HG03196 (cell line): ENCODE data around the gene ARRDC2.

Source experiments
- ATAC-seq: cut with Tn5 transposase; IDR thresholded peaks from one replicate; pipeline ENCODE4 v1.9.1; 2021; ENCODE audit not compliant: unreplicated experiment

ARRDC2 gene

DNA sequence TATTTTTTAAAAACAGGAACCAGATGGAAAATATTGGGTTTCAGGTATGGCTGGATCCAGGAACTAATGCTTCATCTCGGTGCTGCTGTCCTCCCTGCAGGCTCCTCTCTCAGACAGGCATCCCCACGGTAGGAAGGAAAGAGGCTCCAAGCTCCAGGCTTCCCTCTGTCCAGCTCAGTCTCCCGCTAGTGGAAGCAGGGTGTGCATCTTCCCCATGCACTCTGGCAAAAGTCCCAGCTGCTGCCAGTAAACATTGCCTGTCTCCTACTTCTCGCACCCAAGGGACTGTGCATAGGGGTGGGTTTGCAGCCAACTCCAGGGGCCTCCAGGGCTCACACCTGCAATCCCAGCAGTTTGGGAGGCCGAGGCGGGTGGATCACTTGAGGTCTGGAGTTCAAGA lies 49.6 kb downstream of the ARRDC2 start:
- no peak for ATAC-seq

DNA sequence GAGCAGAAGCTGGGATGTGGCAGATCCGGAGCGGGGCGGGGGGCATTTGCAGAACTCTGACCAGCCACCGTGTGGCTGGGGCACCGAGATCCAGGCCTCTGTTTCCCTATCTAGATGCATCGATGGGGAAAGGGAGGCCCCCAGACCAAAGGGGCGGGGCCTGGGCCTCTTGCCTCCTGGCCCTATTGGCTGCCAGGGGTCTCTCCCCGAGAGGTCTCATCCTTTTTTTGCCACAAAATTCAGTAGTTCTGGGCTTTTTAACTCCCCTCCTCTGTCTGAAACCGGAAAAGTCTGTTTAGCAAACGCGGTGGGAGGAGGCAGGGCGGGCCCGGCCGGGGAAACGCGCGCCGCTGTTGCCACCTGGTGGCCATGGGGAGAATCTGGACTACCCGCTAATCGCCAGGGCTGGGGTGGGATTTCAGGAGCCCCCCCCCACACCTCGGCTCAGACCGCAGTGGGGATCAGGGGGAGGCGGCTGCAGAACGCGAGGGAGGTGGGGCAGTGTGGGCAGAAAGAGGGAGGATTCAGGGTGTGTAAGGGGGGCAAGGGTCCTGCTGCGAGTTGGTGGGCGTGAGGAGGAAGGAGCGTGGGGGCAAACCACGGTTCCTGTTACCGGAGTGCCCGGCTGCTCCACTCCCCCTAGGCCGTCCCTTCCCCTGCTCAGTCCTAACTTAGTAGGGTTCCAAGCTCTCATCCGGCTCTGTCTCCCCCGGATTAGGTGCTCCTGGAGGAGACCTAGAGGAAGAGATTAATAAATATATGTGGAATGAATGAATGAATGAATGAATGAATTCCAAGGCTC lies 50.4 kb downstream of the ARRDC2 start:
- no peak for ATAC-seq

DNA sequence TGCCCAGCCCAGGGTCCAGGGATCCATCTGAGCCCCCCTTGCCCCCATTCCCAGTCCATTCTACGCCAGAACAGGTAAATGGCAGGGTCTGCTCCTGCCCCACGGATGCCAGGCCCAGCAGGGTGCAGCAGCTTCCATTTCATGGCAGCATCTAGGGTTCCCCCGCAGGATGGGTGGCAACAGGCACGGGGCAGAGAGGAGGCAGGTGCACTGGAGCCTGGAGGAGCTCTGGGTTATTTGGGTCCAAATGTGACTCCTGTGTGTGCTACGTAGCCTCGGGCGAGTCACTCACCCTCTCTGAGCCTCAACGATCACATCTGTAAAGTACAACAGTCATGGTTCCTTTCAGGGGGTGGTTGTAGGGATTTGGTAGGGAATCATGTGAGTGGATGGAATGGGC lies 51.3 kb downstream of the ARRDC2 start:
- ATAC-seq: no peak

DNA sequence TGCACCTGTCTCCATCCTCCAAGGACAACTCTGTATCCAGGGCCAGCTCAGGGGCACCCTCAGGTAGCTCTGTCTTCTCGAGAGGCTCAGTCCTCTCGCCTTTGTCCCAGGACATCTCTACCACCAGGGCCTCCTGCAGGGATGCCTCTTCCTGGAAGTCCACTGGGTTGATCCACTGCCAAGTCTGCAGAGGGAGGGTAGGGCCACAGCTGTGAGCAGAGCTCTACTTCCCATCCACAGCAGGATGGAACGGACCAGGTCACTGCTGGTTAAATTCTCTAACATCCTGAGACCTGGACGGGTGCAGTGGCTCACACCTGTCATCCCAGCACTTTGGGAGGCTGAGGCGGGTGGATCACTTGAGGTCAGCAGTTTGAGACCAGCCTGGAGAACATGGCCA lies 51.9 kb downstream of the ARRDC2 start:
- no peak for ATAC-seq

DNA sequence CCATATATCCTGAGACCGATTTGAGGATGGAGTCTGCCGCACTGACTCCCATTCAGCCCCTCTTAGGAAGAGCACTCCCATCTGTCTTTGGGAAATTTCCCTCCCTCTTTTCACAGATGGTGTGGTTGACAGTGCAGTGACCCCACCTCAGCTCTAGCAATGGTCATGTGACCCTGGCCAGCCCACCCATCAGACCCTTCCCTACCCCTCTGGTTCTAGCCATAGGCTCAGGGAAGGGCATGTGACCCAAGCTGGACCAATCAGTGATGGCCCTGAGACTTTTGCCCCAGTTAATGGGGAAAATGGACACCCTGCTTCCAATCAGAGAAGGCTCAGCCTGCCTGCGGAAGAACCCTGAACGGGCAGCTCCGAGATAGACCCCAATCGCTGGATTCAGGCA lies 52.5 kb downstream of the ARRDC2 start:
- no peak for ATAC-seq

DNA sequence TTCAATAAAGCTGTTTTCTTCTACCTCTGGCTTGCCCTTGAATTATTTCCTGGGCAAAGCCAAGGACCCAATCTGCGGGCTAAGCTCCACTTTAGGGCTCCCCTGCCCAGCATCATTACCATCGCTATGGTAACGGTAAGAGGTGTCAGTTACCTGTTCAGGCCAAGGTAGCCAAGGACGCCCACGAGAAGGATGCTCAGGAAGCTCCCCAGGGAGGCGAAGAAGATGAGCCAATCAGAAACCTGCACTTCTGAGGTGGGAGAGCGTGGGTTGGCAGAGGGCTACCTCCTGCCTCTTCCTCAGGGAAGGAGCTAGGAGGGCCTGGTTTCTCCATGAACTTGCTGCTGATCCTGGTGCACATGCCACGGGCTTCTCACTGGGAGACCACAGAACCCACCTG lies 54.1 kb downstream of the ARRDC2 start:
- no peak for ATAC-seq

DNA sequence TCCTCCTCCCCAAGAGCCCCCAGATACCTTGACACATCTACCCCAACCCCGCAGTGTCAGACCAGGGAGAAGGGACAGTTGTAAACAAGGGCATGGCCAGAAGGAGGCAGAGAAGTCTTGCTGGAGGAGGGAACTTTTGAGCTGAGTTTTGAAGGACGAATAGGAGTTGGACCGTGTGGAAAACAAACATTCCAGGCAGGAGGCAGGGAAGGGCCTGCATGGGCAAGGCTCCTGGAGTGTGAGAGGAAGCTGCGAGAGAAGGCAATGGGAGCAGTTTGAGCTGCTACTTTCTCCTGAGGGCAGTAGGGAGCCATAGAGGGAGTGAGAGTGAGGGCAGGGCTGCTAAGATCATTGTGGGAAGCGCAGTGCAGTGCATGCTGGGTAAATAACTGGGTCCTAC lies 55.5 kb downstream of the ARRDC2 start:
- no peak for ATAC-seq
